Neuronal stem cell (in vitro differentiated cells): Measurements from ENCODE around the gene GRIK4.
"Not testable (repeated sequence)": the region's sequence is repeated elsewhere in the genome, so short reads cannot be mapped to it uniquely, and the experiment has no call there.

ENCODE experiments used
- DNase-seq: peaks from one replicate; pipeline ENCODE4 v3.0.0-alpha.2; 2013; ENCODE audit warnings: low spot score
- H2AFZ ChIP-seq: one replicate; pipeline ENCODE4 v1.6.1; 2013; ENCODE audit warnings: mild to moderate bottlenecking, low read length, inconsistent platforms
- H2AK5ac ChIP-seq: 2 replicates; pipeline ENCODE4 v1.6.1; 2013; ENCODE audit warnings: low read depth, mild to moderate bottlenecking, inconsistent platforms, low read length, moderate library complexity, mixed read lengths
- H2BK120ac ChIP-seq: 2 replicates; pipeline ENCODE4 v1.6.1; 2013; ENCODE audit warnings: low read depth, mild to moderate bottlenecking, inconsistent platforms, low read length, moderate library complexity, mixed read lengths
- H2BK12ac ChIP-seq: one replicate; pipeline ENCODE4 v1.6.1; 2013; ENCODE audit warnings: low read length, inconsistent platforms
- H2BK15ac ChIP-seq: 2 replicates; pipeline ENCODE4 v1.6.1; 2013; ENCODE audit warnings: mild to moderate bottlenecking, low read length, inconsistent platforms, mixed read lengths
- H2BK5ac ChIP-seq: one replicate; pipeline ENCODE4 v1.6.1; 2013; ENCODE audit warnings: inconsistent platforms, mild to moderate bottlenecking, low read length, moderate library complexity
- H3K14ac ChIP-seq: one replicate; pipeline ENCODE4 v1.6.1; 2013; ENCODE audit warnings: low read length, inconsistent platforms
- H3K18ac ChIP-seq: 2 replicates; pipeline ENCODE4 v1.6.1; 2013; ENCODE audit warnings: low read length, inconsistent platforms
- H3K23ac ChIP-seq: 2 replicates; pipeline ENCODE4 v1.6.1; 2013; ENCODE audit warnings: low read depth, mild to moderate bottlenecking, mixed read lengths, low read length, inconsistent platforms; ENCODE audit not compliant: poor library complexity
- H3K27ac ChIP-seq: replicated peaks from 3 replicates; pipeline ENCODE4 v1.5.1; 2013; ENCODE audit warnings: low read length, inconsistent platforms
- H3K27me3 ChIP-seq, 3 experiments: 2 replicates each; pipeline ENCODE4 v1.6.1; 2013; ENCODE audit warnings: low read length in 3 of 3, mild to moderate bottlenecking in 2 of 3, inconsistent platforms in 1 of 3, low read depth in 1 of 3, mixed read lengths in 1 of 3, moderate library complexity in 1 of 3; ENCODE audit not compliant: control insufficient read depth in 3 of 3, insufficient read depth in 3 of 3
- H3K36me3 ChIP-seq, 2 donors: replicated peaks in 1 of 2; 2 replicates each; pipeline ENCODE4 v1.6.1; 2013; ENCODE audit warnings: low read length in 2 of 2; ENCODE audit not compliant: control insufficient read depth in 2 of 2, insufficient read depth in 2 of 2
- H3K4ac ChIP-seq: 2 replicates; pipeline ENCODE4 v1.6.1; 2013; ENCODE audit warnings: inconsistent platforms, mild to moderate bottlenecking, low read length, moderate library complexity
- H3K4me1 ChIP-seq, 2 donors: 1 replicate in 1 of 2; 2 replicates in 1 of 2; pipeline ENCODE4 v1.6.1; 2013; ENCODE audit warnings: low read length in 2 of 2, low read depth in 1 of 2; ENCODE audit not compliant: control insufficient read depth in 2 of 2, insufficient read depth in 1 of 2
- H3K4me2 ChIP-seq: one replicate; pipeline ENCODE4 v1.6.1; 2013; ENCODE audit warnings: mild to moderate bottlenecking, low read length, inconsistent platforms; ENCODE audit not compliant: insufficient read depth, poor library complexity, severe bottlenecking
- H3K4me3 ChIP-seq, 2 donors: 2 replicates each; pipeline ENCODE4 v1.5.1; 2013; ENCODE audit warnings: low read length in 2 of 2, mild to moderate bottlenecking in 2 of 2, inconsistent platforms in 1 of 2, moderate library complexity in 1 of 2
- H3K79me1 ChIP-seq: one replicate; pipeline ENCODE4 v1.6.1; 2013; ENCODE audit warnings: low read depth, mild to moderate bottlenecking, inconsistent platforms, low read length, moderate library complexity
- H3K9ac ChIP-seq: one replicate; pipeline ENCODE4 v1.6.1; 2013; ENCODE audit warnings: mild to moderate bottlenecking, low read depth, low read length, inconsistent platforms; ENCODE audit not compliant: poor library complexity
- H3K9me3 ChIP-seq, 2 donors: replicated peaks in 1 of 2; 2 replicates each; pipeline versions ENCODE3 to v1.6.1; 2013; ENCODE audit warnings: low read length in 2 of 2, mild to moderate bottlenecking in 2 of 2, inconsistent platforms in 1 of 2, low read depth in 1 of 2, mixed read lengths in 1 of 2, moderate library complexity in 1 of 2; ENCODE audit not compliant: control insufficient read depth in 2 of 2, insufficient read depth in 1 of 2
- H4K8ac ChIP-seq: one replicate; pipeline ENCODE4 v1.6.1; 2013; ENCODE audit warnings: low read depth, mild to moderate bottlenecking, inconsistent platforms, low read length, moderate library complexity
- H4K91ac ChIP-seq: one replicate; pipeline ENCODE4 v1.6.1; 2013; ENCODE audit warnings: low read length, low read depth, mild to moderate bottlenecking, inconsistent platforms; ENCODE audit not compliant: poor library complexity
- WGBS, 2 donors: extraction: QIAGEN DNeasy Blood & Tissue Kit; methylation state at CpG; one replicate each; pipeline ENCODE4 v1.1.7; 2013; ENCODE audit warnings: missing lambda C conversion rate in 2 of 2, mixed read lengths in 1 of 2; ENCODE audit not compliant: insufficient read length in 2 of 2, insufficient replicate concordance in 1 of 2; ENCODE audit errors: extremely low coverage in 2 of 2; 5-methylcytosine and 5-hydroxymethylcytosine counted together

GRIK4 gene

DNA sequence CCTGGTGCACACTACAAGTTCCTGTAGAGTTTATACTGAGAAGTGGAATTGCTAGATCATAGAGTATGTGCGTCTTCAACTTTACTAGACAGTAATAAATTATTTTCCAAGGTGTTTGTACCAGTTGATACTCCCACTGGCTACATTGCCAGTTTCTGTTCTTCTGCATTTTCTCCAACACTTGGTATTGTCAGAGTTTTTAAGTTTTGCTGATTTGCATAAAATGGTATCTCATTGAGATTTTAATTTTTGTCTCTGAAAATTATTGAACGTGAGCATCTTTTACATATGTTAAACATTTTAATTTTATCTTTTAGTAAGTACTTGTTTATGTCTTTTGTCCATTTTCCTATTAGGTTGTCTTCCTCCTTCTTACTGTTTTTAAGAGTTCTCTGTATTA, 519.6 kb downstream of the GRIK4 start:
- H3K27ac ChIP-seq: no peak overlapping the region
- H3K14ac ChIP-seq: no peak overlapping the region
- H2AK5ac ChIP-seq: no peak overlapping the region
- H2BK120ac ChIP-seq: no peak overlapping the region
- no peak overlapping the region for H3K23ac ChIP-seq
- no peak overlapping the region for H3K18ac ChIP-seq
- H3K9me3 ChIP-seq: no peaks in the 10 kb centered on the region
- no peak overlapping the region for H3K4me3 ChIP-seq
- H3K4me2 ChIP-seq: no peak overlapping the region
- H2BK15ac ChIP-seq: no peak overlapping the region
- H3K4me1 ChIP-seq: no peaks in the 10 kb centered on the region
- no peak overlapping the region for H3K4ac ChIP-seq
- no peak overlapping the region for H4K8ac ChIP-seq
- H2AFZ ChIP-seq: no peak overlapping the region
- H3K36me3 ChIP-seq: peaks cover 0 to 2% of the 10 kb centered on the region in 2 donors
- WGBS, 2 donors: no CpG with 5 or more reads among the region's 2 CpGs
- H3K79me1 ChIP-seq: peaks cover 2% of the 10 kb centered on the region
- no peak overlapping the region for H3K9ac ChIP-seq
- H3K27me3 ChIP-seq: no peaks in the 10 kb centered on the region
- H4K91ac ChIP-seq: no peak overlapping the region
- H2BK12ac ChIP-seq: no peak overlapping the region
- DNase-seq: no peak
- no peak overlapping the region for H2BK5ac ChIP-seq

- not testable (repeated sequence) for DNase-seq, H3K27ac ChIP-seq, H3K79me1 ChIP-seq, H2BK12ac ChIP-seq, H3K27me3 ChIP-seq, H3K4me3 ChIP-seq, H3K23ac ChIP-seq, H2BK5ac ChIP-seq, H3K4ac ChIP-seq, H2AK5ac ChIP-seq, H2BK120ac ChIP-seq, H3K4me2 ChIP-seq, H4K91ac ChIP-seq, H3K36me3 ChIP-seq, H3K14ac ChIP-seq, H2BK15ac ChIP-seq, H3K9ac ChIP-seq, H3K4me1 ChIP-seq, H4K8ac ChIP-seq, H3K9me3 ChIP-seq, H2AFZ ChIP-seq, H3K18ac ChIP-seq
- WGBS, 2 donors: no CpG with 5 or more reads among the region's 4 CpGs
Measured at GRCh38 chr11:121031648-121032047, 520.1 kb downstream of the GRIK4 start.

DNA sequence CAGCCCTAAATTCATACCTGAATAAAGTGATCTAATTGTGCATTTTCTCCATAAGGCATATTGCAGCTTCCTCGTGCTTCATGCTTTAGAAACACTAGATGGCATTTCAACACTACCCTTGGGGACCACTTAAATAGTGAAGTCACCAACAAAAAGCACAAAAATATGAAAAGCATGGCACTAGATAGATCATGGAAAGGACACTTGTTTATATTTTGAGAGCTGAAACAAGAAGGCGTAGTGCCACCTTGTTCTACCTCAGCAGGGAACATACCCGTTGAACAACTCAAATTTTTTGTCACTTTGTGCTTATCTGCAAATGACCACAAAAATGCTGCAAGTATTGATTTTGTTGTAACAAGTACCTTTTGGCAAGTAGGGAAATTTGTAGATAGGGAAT, 521.0 kb downstream of the GRIK4 start:
- Histone ChIP-seq H2AFZ (no peak overlapping the region), H3K4me2 (no peak overlapping the region), H3K36me3 (peaks cover 0 to 2% of the 10 kb centered on the region in 2 donors), H4K91ac (no peak overlapping the region), H3K9me3 (no peaks in the 10 kb centered on the region), H2BK12ac (no peak overlapping the region), H3K4ac (no peak overlapping the region), H3K79me1 (peaks cover 2% of the 10 kb centered on the region), H3K14ac (no peak overlapping the region), H3K23ac (no peak overlapping the region), H3K27ac (no peak overlapping the region), H3K9ac (no peak overlapping the region), H2BK15ac (no peak overlapping the region), H3K4me1 (no peaks in the 10 kb centered on the region), H3K27me3 (no peaks in the 10 kb centered on the region), H2BK5ac (no peak overlapping the region), H2BK120ac (no peak overlapping the region), H3K18ac (no peak overlapping the region), H4K8ac (no peak overlapping the region), H2AK5ac (no peak overlapping the region), H3K4me3 (no peak overlapping the region)
- no peak for DNase-seq
- WGBS, 2 donors: no CpG with 5 or more reads among the region's 3 CpGs

DNA sequence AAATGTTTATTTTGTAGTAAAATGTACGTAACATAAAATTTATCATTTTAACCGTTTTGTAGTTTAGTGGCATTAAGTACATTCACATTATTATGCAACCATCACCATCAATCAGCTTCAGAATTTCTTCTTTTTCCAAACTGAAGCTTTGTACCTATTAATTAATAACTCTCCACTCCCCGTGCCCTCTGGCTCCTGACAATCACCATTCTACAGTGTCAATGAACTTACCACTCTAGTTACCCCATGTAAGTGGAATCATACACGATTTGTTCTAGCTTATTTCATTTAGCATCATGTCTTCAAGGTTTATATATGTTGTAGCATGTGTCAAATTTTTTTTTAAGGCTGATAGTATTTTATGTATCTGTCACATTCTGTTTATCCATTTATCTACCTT, 522.1 kb downstream of the GRIK4 start:
- Histone ChIP-seq H3K9ac (no peak overlapping the region), H2AFZ (no peak overlapping the region), H2AK5ac (no peak overlapping the region), H3K4ac (no peak overlapping the region), H3K4me1 (no peaks in the 10 kb centered on the region), H4K8ac (no peak overlapping the region), H3K14ac (no peak overlapping the region), H2BK120ac (no peak overlapping the region), H3K23ac (no peak overlapping the region), H3K36me3 (no peaks in the 10 kb centered on the region), H3K18ac (no peak overlapping the region), H3K27me3 (no peaks in the 10 kb centered on the region), H3K9me3 (no peaks in the 10 kb centered on the region), H3K4me3 (no peak overlapping the region), H2BK5ac (no peak overlapping the region), H4K91ac (no peak overlapping the region), H2BK12ac (no peak overlapping the region), H3K79me1 (no peaks in the 10 kb centered on the region), H3K4me2 (no peak overlapping the region), H2BK15ac (no peak overlapping the region), H3K27ac (no peak overlapping the region)
- no CpG with 5 or more reads among the region's 4 CpGs for WGBS, 2 donors
- no peak for DNase-seq
